Uterus (tissue), 2 donors: ENCODE measurements around the gene FOXD2.

ENCODE experiments used
- CTCF ChIP-seq, 4 experiments: fragments of 200-600 bp in 2 of 4; fragments of 450-650 bp in 2 of 4; sonication (generic) in 2 of 4; IDR thresholded peaks; one replicate each; pipeline ENCODE4 v1.5.1; 2016 to 2019; ENCODE audit warnings: antibody characterized with exemption in 4 of 4, mild to moderate bottlenecking in 2 of 4, moderate library complexity in 1 of 4
- POLR2A ChIP-seq, 2 donors: fragments of 450-650 bp; IDR thresholded peaks; one replicate each; pipeline ENCODE4 v1.6.1; 2016; ENCODE audit warnings: antibody characterized with exemption in 2 of 2, mild to moderate bottlenecking in 1 of 2, moderate library complexity in 1 of 2

- TF ChIP-seq CTCF (IDR thresholded peaks at IDR 0.05) (no peak), POLR2A (IDR thresholded peaks at IDR 0.05) (no peak)
Measured at GRCh38 chr1:47434051-47434842, 3.6 kb upstream of the FOXD2 start.
